Stimulated activated CD8-positive, alpha-beta memory T cell treated with anti-CD3 and anti-CD28 coated beads, Interleukin-15, amount 100 ng/mL, for 4 hours (primary cell): ENCODE measurements around the gene FBXL19.

Experiments used
- DNase-seq, 2 donors: peaks; one replicate each; pipeline ENCODE4 v3.0.0-alpha.2; 2020; ENCODE audit warnings: low read depth in 2 of 2

The FBXL19 gene

DNA sequence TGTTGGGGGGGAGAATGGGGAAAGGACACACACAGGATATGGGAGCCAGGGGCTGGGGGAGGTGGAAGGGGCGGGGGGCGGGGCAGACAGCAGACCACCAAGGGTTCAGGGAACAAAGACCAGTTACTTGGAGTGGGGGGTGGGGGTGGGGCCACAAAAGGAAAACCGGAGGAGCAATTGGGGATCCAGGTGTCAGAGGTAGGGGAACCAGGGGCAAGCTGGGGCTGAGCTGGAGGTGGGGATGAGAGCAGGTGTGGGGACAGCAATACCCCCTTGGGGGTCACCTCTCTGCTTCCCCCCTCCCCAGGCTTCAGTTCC is 24.1 kb downstream of the FBXL19 start:
- no peak for DNase-seq

- no peak for DNase-seq
Observed at GRCh38 chr16:30947859-30948666, 24.7 kb downstream of the FBXL19 start.

- no peak for DNase-seq
Observed at GRCh38 chr16:30948667-30949649, 25.6 kb downstream of the FBXL19 start, which contains the start of gene ORAI3. Gene ORAI3, plus strand, starts transcription at chr16:30949068. Its CDS starts 222 bp downstream, at chr16:30949290.

DNA sequence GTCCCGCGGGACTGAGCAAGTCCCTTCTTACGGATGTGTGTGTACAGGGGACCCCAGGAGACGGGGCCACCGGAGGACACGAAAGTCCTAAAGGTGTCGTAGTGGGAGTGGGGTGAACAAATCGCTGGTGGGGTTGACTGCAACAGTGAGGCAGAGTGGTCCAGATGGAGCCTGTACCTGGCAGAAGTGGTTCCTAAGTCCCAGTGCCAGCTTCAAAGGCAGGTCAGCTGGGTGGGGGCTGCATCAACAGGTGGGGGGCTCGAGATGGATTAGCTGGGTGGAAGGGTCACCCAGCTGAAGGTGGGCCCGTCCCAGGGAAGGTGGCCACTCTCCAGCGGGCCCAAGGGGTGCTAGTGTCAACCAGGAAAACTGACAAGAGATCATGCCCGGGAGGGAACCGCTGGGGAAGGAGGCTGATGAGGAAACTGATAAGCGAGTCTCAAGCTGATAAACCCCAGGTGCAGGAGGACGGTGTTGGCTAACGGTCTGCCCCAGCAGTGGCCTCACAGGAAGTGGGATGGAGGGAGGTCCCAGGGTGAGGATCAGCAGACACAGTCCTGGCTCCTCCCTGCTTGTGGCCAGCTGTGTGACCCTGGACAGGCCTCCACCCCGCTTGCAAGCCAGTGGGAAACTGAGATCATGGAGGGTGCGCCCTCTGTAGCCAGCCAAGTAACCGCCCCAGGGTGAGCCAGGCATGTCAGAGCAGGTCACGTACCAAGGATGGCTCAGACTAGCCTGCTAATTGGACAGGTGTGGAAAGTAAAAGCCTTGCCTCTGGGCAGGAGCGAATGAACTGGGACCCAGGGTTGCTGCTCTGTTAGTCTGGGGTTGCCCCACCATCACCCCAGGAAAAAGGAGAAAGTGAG is 26.5 kb downstream of the FBXL19 start:
- DNase-seq: no peak

DNA sequence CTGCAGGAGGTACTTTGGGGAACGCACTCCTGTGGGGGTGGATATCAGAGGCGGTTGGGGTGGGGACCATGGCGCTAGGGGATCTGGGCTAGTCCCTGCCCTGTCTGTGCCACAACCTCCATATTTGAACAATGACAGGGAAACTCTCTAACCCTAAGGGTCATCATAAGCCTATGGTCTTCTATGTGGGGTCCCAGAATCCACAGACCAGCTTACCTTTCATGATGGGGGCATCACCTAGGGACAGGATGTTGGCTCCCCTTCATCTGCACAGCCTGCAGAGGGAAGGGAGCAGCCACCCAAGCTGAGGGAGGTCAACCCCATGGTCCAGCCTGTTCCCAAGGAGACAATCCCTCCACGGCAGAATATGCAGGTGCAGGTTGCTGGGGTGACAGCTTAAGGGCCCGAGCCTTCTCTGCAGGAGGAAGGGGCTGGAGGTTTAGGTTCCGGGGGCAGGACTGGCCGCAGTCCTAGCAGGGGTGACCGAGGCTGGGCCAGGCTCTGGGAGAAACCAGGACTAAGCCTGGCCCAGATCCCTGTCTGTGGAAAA is 27.2 kb downstream of the FBXL19 start:
- DNase-seq: no peak

DNA sequence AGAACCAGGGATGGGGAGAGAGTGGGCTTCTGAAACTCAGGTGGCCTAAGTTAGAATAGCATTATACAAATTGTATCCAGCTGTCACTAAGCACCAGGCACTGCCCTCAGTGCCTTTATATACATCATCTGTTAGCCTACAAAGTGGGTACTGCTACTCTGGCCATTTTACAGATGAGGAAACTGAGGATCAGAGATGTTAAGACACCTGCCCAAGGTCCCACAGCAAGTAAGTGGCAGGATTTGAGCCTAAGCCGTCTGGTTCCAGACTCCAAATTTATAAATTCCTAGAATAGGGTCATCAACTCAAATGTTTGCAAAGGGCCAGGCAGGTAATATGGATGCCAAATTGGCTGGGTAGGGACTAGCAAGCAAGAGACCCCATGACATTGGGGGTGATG is 27.8 kb downstream of the FBXL19 start:
- no peak for DNase-seq

DNA sequence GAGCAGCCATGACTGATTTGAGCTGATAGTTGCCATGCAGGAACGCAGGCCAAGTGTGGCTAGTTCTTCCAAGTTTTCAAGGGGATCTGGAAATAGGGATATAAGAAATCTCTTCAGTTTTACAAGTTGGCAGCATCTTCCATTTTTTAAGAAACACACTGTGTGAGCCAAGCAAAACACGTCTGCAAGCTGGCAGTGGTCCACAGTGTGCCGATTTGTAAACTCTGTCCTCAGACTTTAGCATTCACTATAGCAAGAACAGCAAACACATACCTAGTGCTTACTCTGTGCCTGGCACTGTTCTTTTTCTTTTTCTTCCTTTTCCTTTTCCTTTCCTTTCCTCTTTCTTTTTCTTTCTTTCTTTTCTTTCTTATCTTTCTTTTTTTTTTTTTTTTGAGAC is 28.4 kb downstream of the FBXL19 start:
- no peak for DNase-seq

DNA sequence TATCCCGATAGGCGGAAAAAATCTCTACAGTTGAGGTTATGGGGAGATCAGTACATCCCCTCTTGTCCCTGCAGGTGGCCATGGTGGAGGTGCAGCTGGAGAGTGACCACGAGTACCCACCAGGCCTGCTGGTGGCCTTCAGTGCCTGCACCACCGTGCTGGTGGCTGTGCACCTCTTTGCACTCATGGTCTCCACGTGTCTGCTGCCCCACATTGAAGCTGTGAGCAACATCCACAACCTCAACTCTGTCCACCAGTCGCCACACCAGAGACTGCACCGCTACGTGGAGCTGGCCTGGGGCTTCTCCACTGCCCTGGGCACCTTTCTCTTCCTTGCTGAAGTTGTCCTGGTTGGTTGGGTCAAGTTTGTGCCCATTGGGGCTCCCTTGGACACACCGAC is 29.7 kb downstream of the FBXL19 start:
- DNase-seq: no peak

DNA sequence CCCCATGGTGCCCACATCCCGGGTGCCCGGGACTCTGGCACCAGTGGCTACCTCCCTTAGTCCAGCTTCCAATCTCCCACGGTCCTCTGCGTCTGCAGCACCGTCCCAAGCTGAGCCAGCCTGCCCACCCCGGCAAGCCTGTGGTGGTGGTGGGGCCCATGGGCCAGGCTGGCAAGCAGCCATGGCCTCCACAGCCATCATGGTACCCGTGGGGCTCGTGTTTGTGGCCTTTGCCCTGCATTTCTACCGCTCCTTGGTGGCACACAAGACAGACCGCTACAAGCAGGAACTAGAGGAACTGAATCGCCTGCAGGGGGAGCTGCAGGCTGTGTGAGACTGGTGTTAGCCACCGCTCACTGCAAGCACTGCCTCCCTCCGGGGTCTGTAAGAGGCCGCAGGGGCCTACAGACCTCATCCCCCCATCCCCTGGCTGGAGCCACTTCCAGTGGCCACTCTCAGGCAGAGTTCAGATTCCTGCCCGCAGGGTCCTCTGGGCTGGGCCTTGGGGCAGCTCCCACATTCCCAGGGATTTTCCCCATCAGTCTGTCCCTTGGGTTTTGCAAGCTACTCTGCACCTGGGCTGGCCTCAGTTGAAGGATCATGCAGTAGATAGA is 30.2 kb downstream of the FBXL19 start:
- DNase-seq: peak; percentile 20 to 27

GRCh38 chr16:30954993-30955392 is 31.6 kb downstream of the FBXL19 start:
- DNase-seq: no peak

DNA sequence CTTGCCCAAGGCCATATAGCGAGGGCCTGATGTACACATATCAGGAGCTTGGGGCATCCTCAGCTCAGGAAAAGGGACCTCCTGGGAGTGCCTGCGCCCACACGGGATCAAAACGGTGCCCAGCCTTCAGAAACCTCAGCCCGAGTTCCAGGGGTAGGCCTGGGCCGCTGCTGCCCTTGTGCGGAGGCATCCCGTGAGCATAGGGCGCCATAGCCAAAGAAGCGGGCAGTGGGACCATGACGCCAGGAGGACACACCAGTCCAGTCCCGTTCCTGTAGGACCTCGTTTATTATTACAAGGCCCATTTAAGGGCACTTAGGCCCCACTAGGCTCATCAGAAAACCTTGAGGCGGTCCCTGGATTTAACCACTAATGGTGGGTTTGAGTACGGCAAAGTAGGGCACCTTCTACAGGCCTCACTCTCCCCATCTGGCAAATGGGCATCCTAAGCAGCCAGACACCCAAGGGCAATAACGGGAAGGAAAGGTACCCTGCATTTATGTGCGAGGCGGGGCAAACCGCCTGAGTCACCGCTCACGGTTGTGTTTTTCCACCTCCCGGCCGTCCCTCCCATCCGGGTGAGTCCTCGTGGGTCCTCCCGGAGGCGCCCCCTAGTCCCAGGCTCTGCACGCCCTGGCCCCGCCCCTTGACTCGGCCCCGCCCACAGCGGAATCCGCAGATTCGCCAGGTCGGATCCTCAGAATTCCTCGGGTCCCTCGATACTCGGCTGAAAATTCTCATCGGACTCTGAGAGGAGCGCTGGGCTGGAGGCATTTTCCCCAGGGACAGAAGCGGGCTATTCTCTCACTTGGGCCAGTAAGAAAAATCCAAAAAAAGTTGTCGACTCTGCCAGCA is 33.5 kb downstream of the FBXL19 start:
- DNase-seq: peak; percentile 78 to 86

GRCh38 chr16:30957456-30958174 is 34.2 kb downstream of the FBXL19 start, which contains the start of gene SETD1A:
Gene SETD1A, plus strand, starts transcription at chr16:30957754. Its CDS starts 978 bp downstream, at chr16:30958732.
- DNase-seq: peak; percentile 88 to 93

DNA sequence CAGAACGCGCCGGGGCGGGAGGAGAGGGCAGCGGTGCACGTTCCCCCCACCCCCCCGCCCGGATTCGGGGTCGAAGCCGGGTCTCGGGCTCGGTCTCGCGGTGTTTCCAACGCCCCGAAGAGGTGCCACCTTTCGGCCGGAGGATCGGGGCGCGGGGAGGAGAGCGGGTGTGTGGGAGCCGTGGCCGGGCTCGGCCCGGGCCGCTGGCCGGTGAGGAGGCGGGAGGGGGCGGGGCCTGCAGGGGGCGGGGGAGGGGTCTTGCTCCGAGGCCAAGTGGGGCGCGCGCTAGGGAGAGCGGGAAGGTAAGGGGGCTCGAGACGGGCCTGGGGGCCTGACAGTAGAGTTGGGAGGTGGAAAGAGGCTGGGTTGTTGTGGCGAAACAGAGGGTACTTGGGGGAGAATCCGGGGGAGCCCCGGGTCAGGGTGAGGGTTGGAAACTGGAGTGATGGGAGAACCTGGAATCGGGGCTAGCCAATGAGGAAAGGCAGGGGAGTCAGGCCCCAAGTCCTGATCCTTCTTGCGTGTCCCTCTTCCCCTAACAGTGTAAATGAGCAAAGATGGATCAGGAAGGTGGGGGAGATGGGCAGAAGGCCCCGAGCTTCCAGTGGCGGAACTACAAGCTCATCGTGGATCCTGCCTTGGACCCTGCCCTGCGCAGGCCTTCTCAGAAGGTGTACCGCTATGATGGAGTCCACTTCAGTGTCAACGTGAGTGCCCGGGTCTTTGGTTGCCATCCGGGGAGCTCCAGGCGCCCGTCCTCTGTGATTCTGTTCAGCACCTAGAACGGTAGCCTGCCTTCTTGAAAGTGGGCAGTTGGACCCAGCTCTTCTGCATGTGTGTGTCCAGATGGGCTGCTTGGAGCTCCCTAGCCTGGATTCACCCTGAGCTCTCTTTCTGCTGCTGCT is 35.1 kb downstream of the FBXL19 start:
- DNase-seq: no peak

GRCh38 chr16:30961384-30961783 is 38.0 kb downstream of the FBXL19 start:
- DNase-seq: no peak

- DNase-seq: no peak
Observed at GRCh38 chr16:30963925-30964511, 40.6 kb downstream of the FBXL19 start.

GRCh38 chr16:30964574-30965226 is 41.3 kb downstream of the FBXL19 start:
- no peak for DNase-seq

- DNase-seq: no peak
Observed at GRCh38 chr16:30965436-30965835, 42.1 kb downstream of the FBXL19 start.
